GM12892 (cell line): Measurements from ENCODE around the gene SPR.

ENCODE experiments used
- POLR2A ChIP-seq: IDR thresholded peaks from 2 replicates; pipeline ENCODE4 v1.6.1; 2011; ENCODE audit warnings: low read depth, low read length, control low read depth
- POLR2AphosphoS5 ChIP-seq: IDR thresholded peaks from 2 replicates; pipeline ENCODE4 v1.6.1; 2011; ENCODE audit warnings: low read depth, low read length, control low read depth

- no peak for TF ChIP-seq POLR2A
- TF ChIP-seq POLR2AphosphoS5: no peak
Measured at GRCh38 chr2:72926368-72926767, 39.2 kb downstream of the SPR start.
